Measurements from ENCODE around the gene GUCD1.
"Not testable (repeated sequence)": the region's sequence is repeated elsewhere in the genome, so short reads cannot be mapped to it uniquely, and the experiment has no call there.

GUCD1 gene

GRCh38 chr22:24554313-24555164 lies at the start of gene GUCD1:
Gene GUCD1 (minus strand): TSS chr22:24555138. CDS start chr22:24554991, 147 bp downstream.
- DNase-seq (ENCODE audit: low read depth, low spot score): no peak

- DNase-seq (ENCODE audit: low read depth, low spot score): not testable (repeated sequence)
Measured at GRCh38 chr22:24603770-24604629, 49.1 kb upstream of the GUCD1 start.

DNA sequence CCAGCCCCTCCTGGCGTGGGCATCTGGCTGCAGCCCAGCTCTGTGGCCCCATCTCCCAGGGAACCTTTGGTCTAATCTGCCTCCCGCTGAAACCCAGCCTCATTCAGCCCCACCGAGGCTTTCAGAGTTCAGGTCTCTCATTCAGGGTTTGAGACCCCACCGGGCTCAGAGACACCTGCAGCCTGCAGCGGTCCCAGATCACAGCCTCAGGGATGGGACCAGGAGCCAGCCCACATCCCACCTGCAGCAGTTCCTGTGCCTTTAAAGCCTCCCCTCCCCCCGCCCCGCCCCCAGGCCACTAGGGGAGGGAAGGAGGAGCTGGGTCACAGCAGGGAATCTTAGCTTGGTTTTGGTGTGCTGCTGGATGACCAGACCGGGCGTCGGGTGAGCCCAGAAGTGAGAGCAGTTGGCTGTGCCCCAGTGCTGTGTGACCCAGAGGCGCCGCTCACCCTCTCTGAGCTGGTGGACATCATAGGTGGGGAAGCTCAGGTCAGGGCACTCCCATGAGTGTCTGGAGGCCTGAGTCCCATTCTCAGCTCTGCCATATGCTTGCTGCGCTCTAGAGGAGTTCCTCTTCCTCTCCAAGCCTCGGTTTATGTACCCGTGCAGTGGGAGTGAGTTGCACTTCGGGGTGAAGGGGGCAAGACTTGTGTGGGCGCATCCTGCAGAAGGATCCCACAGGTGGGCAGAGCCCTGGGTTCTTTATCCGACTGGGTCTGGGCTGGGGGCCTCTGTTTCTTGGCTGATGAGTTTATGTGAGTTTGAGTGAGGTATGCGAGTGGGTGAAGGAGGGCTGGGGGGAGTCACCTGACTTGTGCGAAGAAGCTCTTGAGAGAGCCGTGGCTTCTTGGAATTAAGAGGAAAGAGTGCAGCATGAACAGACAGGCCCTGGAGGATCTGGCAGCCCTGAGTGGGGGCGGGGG lies 48.2 kb upstream of the GUCD1 start, which contains the start of gene GGT1:
Gene GGT1, plus strand, starts transcription at position 347 of the 923 bp plus-strand sequence. CDS start 7,889 bp downstream, outside the sequence.
- not testable (repeated sequence) for DNase-seq (ENCODE audit: low read depth, low spot score)

DNA sequence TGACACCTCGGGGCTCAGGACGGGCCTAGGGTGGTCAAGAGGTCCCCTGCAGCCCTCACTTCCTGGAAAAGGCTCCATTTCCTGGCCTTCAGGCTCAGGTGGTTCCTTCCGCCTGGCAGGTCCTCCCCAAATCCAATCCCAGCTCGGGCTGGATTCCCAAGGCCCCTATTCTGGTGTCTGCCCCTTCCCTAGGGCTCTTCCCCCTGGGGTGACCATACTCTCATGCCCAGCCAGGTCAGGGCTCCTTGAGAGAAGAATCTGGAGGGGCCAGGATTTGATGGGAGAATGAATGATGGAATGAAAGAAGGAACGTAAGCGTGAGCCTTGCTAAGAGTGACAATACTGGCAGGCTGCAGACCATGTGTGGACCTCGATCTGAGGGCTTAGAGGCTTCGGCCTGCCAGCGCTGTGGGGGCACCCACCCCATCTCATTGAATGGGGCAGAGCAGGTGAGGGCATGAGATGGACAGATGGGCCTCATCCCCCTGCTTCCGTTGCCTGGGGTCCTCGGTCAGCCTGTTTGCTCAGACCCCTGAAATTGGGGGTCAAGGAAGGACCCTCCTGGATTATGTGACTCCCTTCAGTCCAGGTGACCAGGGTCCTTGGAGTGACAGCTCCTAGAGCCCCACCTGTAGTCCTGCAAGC lies 47.3 kb upstream of the GUCD1 start:
- not testable (repeated sequence) for DNase-seq (ENCODE audit: low read depth, low spot score)

GRCh38 chr22:24601217-24602104 lies 46.5 kb upstream of the GUCD1 start:
- no peak for DNase-seq (ENCODE audit: low read depth, low spot score)

GRCh38 chr22:24599958-24600715 lies 45.2 kb upstream of the GUCD1 start:
- not testable (repeated sequence) for DNase-seq (ENCODE audit: low read depth, low spot score)

- DNase-seq (ENCODE audit: low read depth, low spot score): no peak
Measured at GRCh38 chr22:24599514-24599913, 44.6 kb upstream of the GUCD1 start.

DNA sequence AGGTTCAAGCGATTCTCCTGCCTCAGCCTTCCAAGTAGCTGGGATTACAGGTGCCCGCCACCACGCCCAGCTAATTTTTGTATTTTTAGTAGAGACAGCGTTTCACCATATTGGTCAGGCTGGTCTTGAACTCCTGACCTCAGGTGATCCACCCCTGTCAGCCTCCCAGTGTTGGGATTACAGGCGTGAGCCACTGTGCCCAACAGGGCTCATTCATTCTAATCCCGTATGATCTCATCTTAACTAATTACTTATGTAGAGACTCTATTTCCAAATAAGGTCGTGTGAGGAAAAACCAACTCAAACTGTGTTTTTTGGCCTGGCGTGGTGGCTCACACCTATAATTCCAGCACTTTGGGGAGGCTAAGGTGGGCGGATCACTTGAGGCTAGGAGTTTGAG lies 42.1 kb upstream of the GUCD1 start:
- not testable (repeated sequence) for DNase-seq (ENCODE audit: low read depth, low spot score)

GRCh38 chr22:24595863-24596262 lies 40.9 kb upstream of the GUCD1 start:
- no peak for DNase-seq (ENCODE audit: low read depth, low spot score)

- no peak for DNase-seq (ENCODE audit: low read depth, low spot score)
Measured at GRCh38 chr22:24595228-24595627, 40.3 kb upstream of the GUCD1 start.

GRCh38 chr22:24594569-24595120 lies 39.7 kb upstream of the GUCD1 start:
- DNase-seq (ENCODE audit: low read depth, low spot score): no peak

DNA sequence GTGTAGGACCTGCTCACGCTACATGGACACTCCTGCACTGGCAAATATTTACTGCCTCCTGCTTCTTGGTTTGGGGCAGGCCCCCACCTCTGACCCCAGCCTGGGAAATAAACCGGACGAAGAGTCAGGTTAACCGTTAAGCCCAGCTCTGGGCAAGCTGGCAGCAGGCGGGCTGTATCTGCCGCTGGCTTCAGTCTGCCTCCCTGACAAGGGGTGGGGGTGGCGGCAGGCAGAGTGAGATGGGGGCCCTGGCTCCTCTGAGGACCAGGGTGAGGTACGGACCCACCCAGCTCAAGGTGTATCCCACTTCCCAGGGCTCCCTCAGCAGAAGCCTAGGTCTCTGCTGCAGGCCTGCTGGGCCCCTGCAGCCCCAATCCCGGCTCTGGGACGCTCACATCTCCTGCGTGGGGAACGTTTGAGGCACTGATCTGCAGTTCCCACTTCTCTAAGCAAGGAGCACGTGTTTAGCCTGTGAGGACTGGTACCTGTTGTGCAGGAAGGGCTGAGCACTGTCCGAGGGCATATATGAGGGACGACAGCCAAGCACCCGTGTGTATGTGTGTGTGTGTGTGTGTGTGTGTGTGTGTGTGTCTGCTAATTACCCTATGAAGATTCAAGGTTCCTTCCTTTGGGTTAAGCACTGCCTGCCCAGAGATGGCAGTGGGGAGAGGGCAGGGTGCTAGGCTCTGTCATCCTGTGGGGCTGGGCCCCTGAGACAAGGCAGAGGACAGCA lies 39.1 kb upstream of the GUCD1 start:
- no peak for DNase-seq (ENCODE audit: low read depth, low spot score)

GRCh38 chr22:24593559-24593835 lies 38.6 kb upstream of the GUCD1 start:
- not testable (repeated sequence) for DNase-seq (ENCODE audit: low read depth, low spot score)

- DNase-seq (ENCODE audit: low read depth, low spot score): peak; percentile 48
Measured at GRCh38 chr22:24592851-24593558, 38.1 kb upstream of the GUCD1 start, which contains the start of gene LRRC75B. Gene LRRC75B (minus strand): TSS chr22:24593073. CDS start chr22:24593039, 34 bp downstream.

DNA sequence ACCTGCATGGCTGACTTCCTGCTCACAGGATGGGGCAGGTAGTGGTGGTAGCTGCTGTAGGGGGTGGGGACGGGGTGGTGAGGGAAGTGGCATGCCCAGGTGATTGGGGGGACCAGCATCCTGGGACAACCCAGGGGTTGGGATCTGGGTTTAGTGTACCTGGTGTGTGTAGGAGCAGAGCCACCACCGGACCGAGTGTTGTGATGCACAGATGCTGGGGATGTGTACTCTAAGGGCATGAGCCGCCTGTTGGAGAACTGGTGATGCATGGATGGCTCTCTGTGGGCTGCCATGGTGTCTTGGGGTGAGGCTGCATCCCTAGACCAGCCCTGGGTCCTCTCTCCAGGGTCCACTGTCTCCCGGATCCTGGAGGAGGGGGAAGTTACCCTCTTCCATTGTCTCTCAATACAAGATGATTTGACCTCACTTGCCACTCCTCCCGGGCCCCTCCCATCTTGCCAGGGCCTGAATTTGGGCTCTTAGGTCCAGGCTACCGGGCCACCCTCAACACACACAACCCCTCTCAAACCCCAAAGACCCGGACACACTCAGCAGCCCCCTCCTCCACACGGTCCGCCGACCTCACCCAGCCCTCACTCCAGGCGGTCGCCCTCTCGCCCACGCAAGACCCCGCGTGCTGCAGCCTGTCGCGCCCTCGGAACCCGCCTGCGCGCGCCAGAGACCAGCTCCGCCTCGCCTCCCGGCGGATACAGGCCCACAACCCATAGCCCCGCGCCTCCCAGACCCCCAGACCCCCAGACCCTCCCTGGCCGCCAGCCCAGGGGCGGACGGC lies 37.3 kb upstream of the GUCD1 start:
- DNase-seq (ENCODE audit: low read depth, low spot score): no peak

- no peak for DNase-seq (ENCODE audit: low read depth, low spot score)
Measured at GRCh38 chr22:24591286-24591830, 36.4 kb upstream of the GUCD1 start.

Measured in iPS DF 19.7 (cell line).